HTERT RPE-1 (cell line): Measurements from ENCODE around the gene POU2F2.

Experiments
- in situ Hi-C: fragments of 300-500 bp; cut with MboI; formaldehyde crosslinking; loops from 4 replicates; pipeline ENCODE4 v1.14.3; 2020; ENCODE audit warnings: low sequenced_read_pairs

The POU2F2 gene

GRCh38 chr19:42086188-42086736 lies 46.0 kb downstream of the POU2F2 start:
- in situ Hi-C loops: no loop called here

- in situ Hi-C loops: no loop called here
These were observed 48.7 kb downstream of the POU2F2 start for GRCh38 chr19:42083537-42083936.

- in situ Hi-C loops: no loop called here
These were observed 50.6 kb downstream of the POU2F2 start for GRCh38 chr19:42081584-42082203.

GRCh38 chr19:42080764-42081375 lies 51.4 kb downstream of the POU2F2 start:
- in situ Hi-C loops: no loop called here

GRCh38 chr19:42079886-42080763 lies 52.1 kb downstream of the POU2F2 start:
- in situ Hi-C loops: no loop called here

- in situ Hi-C loops: no loop called here
These were observed 53.0 kb downstream of the POU2F2 start for GRCh38 chr19:42079276-42079669.

- in situ Hi-C loops: no loop called here
These were observed 53.5 kb downstream of the POU2F2 start for GRCh38 chr19:42078538-42079275.

- in situ Hi-C loops: no loop called here
These were observed 54.2 kb downstream of the POU2F2 start for GRCh38 chr19:42078058-42078457.

- in situ Hi-C loops: no loop called here
These were observed 55.8 kb downstream of the POU2F2 start for GRCh38 chr19:42076380-42076944.

GRCh38 chr19:42075616-42076379 lies 56.4 kb downstream of the POU2F2 start, which contains the start of gene ZNF574:
ZNF574 (plus strand) TSS chr19:42076166; CDS start chr19:42078607, 2,441 bp downstream.
- in situ Hi-C loops: no loop called here

GRCh38 chr19:42075364-42075615 lies 57.0 kb downstream of the POU2F2 start:
- in situ Hi-C loops: no loop called here

- in situ Hi-C loops: no loop called here
These were observed 57.5 kb downstream of the POU2F2 start for GRCh38 chr19:42074513-42075363.

- in situ Hi-C loops: no loop called here
These were observed 61.0 kb downstream of the POU2F2 start for GRCh38 chr19:42071247-42071646.

- in situ Hi-C loops: no loop called here
These were observed 62.5 kb downstream of the POU2F2 start, which contains the start of gene GRIK5 for GRCh38 chr19:42069619-42070351. GRIK5 (minus strand) TSS chr19:42070206; CDS start chr19:42065770, 4,436 bp downstream.

GRCh38 chr19:42068756-42069571 lies 63.3 kb downstream of the POU2F2 start:
- in situ Hi-C loops: no loop called here

- in situ Hi-C loops: no loop called here
These were observed 63.9 kb downstream of the POU2F2 start for GRCh38 chr19:42068361-42068755.

GRCh38 chr19:42067315-42067888 lies 64.8 kb downstream of the POU2F2 start:
- in situ Hi-C loops: no loop called here
